HL-60 (cell line): Measurements from ENCODE around the gene UBAP2.

Source experiments
- DNase-seq, 2 experiments: peaks; one replicate each; pipeline ENCODE4 v3.0.0-alpha.2; 2010 to 2020; ENCODE audit warnings: low read depth in 1 of 2, low spot score in 1 of 2
- H3K27ac ChIP-seq: fragments of 250-450 bp; sonication (Bioruptor Pico); replicated peaks from 2 replicates; pipeline ENCODE4 v1.5.1; 2020; ENCODE audit warnings: mild to moderate bottlenecking, moderate library complexity
- H3K27me3 ChIP-seq: fragments of 250-450 bp; sonication (Bioruptor Pico); 2 replicates; pipeline ENCODE4 v1.5.1; 2021; ENCODE audit warnings: mild to moderate bottlenecking, moderate library complexity; ENCODE audit not compliant: insufficient read depth, poor library complexity, severe bottlenecking
- H3K4me3 ChIP-seq: replicated peaks from 2 replicates; pipeline ENCODE4 v1.5.1; 2011; ENCODE audit warnings: mild to moderate bottlenecking, control low read depth, low read length; ENCODE audit not compliant: insufficient read depth
- CTCF ChIP-seq: IDR thresholded peaks from one replicate; pipeline ENCODE4 v1.5.1; 2011; ENCODE audit warnings: low read length, control low read depth, inconsistent platforms; ENCODE audit not compliant: insufficient read depth
- GABPA ChIP-seq: IDR thresholded peaks from 2 replicates; pipeline ENCODE4 v1.6.1; 2012; ENCODE audit warnings: low read depth
- POLR2AphosphoS5 ChIP-seq: IDR thresholded peaks from 2 replicates; pipeline ENCODE4 v1.6.1; 2012; ENCODE audit warnings: low read depth
- REST ChIP-seq: IDR thresholded peaks from 2 replicates; pipeline ENCODE4 v1.6.1; 2012; ENCODE audit warnings: low read depth; ENCODE audit not compliant: insufficient replicate concordance
- SPI1 ChIP-seq: IDR thresholded peaks from 2 replicates; pipeline ENCODE4 v1.6.1; 2012; ENCODE audit warnings: low read depth, mild to moderate bottlenecking, borderline replicate concordance

Gene UBAP2

GRCh38 chr9:34034698-34035065 is 14.0 kb downstream of the UBAP2 start:
- TF ChIP-seq SPI1 = no peak
- TF ChIP-seq GABPA = no peak
- TF ChIP-seq CTCF = no peak
- no peak overlapping the region for H3K4me3 ChIP-seq
- no peak overlapping the region for H3K27ac ChIP-seq
- DNase-seq = no peak
- H3K27me3 ChIP-seq = no peaks in the 10 kb centered on the region

DNA sequence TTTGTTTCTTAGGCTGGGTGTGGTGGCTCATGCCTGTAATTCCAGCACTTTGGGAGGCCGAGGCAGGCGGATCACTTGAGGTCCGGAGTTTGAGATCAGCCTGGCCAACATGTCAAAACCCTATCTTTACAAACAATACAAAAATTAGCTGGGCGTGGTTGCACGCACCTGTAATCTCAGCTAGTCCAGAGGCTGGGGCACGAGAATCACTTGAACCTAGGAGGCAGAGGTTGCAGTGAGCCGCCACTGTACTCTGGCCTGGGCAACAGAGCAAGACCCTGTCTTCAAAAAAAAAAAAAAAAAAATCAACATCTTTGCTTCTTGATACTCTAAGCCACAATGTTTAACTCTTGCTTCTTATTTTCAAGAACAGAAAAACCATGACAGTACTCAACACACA is 16.1 kb downstream of the UBAP2 start:
- H3K27me3 ChIP-seq = no peaks in the 10 kb centered on the region
- H3K27ac ChIP-seq = no peak overlapping the region
- TF ChIP-seq CTCF (no peak), SPI1 (no peak), POLR2AphosphoS5 (no peak), GABPA (no peak), REST (no peak)
- H3K4me3 ChIP-seq = no peak overlapping the region
- no peak for DNase-seq

DNA sequence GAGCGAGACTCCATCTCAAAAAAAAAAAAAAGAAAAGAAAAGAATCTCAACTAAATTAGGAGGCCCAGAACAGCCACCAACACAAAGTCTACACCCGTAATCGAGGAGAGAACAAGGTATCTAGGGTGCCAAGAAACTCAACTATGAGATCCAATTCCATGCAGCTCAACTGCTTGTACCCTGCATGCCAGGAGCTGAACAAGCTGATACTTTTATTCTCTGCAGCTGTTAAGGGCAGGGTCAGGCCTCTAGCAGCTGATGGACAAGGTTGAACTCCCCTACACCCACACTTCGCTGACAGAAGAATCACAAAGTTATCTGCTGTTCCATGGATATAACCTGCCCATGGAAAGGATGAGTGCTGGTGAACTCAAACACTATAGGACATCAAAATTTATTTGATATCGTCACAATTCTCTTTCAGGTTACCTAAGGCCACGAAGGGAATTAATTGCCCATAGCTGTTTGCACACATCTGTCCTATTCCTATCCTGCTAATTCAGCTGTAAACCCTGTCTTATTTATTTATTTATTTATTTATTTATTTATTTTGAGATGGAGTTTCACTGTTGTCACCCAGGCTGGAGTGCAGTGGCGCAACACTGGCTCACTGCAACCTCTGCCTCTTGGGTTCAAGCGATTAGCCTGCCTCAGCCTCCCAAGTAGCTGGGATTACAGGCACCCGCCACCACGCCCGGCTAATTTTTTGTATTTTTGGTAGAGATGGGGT is 20.7 kb downstream of the UBAP2 start:
- Histone ChIP-seq H3K27me3 (no peaks in the 10 kb centered on the region), H3K4me3 (no peak overlapping the region), H3K27ac (no peak overlapping the region)
- TF ChIP-seq CTCF (no peak), GABPA (no peak), POLR2AphosphoS5 (no peak), SPI1 (no peak), REST (no peak)
- DNase-seq = no peak

DNA sequence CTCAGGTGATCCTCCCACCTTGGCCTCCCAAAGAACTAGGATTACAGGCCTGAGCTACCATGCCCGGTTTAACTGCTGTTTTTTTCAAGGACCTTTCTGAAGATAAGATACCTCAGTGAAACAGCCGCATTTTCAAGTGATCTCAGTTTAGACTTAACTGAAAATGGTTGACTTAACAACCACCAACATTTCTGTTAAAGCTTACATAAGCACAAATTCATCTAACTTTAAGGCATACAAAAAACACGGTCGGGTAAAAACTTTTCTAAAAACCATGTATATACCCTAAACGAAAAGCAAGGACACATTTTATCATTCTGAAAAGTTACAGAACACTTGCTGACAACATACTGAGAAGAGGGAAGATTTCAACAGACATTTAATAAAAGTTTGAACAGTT is 22.9 kb downstream of the UBAP2 start:
- no peaks in the 10 kb centered on the region for H3K27me3 ChIP-seq
- no peak overlapping the region for H3K27ac ChIP-seq
- no peak for DNase-seq
- H3K4me3 ChIP-seq = no peak overlapping the region
- TF ChIP-seq CTCF (no peak), SPI1 (no peak), GABPA (no peak), REST (no peak), POLR2AphosphoS5 (no peak)
